ENCODE results near the gene CNOT2.

The CNOT2 gene

GRCh38 chr12:70252832-70253231 lies 9.6 kb downstream of the CNOT2 start:
- DNase-seq = no peak

GRCh38 chr12:70254225-70254624 lies 11.0 kb downstream of the CNOT2 start:
- DNase-seq = no peak

GRCh38 chr12:70254846-70255245 lies 11.6 kb downstream of the CNOT2 start:
- DNase-seq = no peak

GRCh38 chr12:70255311-70255710 lies 12.1 kb downstream of the CNOT2 start:
- DNase-seq = no peak

GRCh38 chr12:70258605-70259403 lies 15.6 kb downstream of the CNOT2 start:
- DNase-seq = no peak

GRCh38 chr12:70260646-70261045 lies 17.4 kb downstream of the CNOT2 start:
- no peak for DNase-seq

GRCh38 chr12:70264067-70264867 lies 21.0 kb downstream of the CNOT2 start:
- DNase-seq = no peak

GRCh38 chr12:70265132-70265531 lies 21.9 kb downstream of the CNOT2 start:
- no peak for DNase-seq

GRCh38 chr12:70267550-70267949 lies 24.3 kb downstream of the CNOT2 start:
- DNase-seq = no peak

- DNase-seq = no peak
These were observed 25.7 kb downstream of the CNOT2 start for GRCh38 chr12:70268972-70269371.

- DNase-seq = no peak
These were observed 26.9 kb downstream of the CNOT2 start for GRCh38 chr12:70270108-70270507.

GRCh38 chr12:70271025-70271424 lies 27.8 kb downstream of the CNOT2 start:
- DNase-seq = no peak

- DNase-seq = no peak
These were observed 29.3 kb downstream of the CNOT2 start for GRCh38 chr12:70272510-70272909.

- no peak for DNase-seq
These were observed 31.8 kb downstream of the CNOT2 start for GRCh38 chr12:70275045-70275444.

- DNase-seq = no peak
These were observed 34.7 kb downstream of the CNOT2 start for GRCh38 chr12:70277973-70278372.

GRCh38 chr12:70278945-70279344 lies 35.7 kb downstream of the CNOT2 start:
- DNase-seq = no peak

- no peak for DNase-seq
These were observed 40.0 kb downstream of the CNOT2 start for GRCh38 chr12:70283232-70283631.

GRCh38 chr12:70288817-70289216 lies 45.6 kb downstream of the CNOT2 start:
- no peak for DNase-seq

GRCh38 chr12:70290116-70290515 lies 46.9 kb downstream of the CNOT2 start:
- no peak for DNase-seq

GRCh38 chr12:70292017-70292776 lies 49.0 kb downstream of the CNOT2 start:
- no peak for DNase-seq

- DNase-seq = peak in 1 of 2 donors; percentile 44
These were observed 61.7 kb downstream of the CNOT2 start for GRCh38 chr12:70304684-70305555.

- no peak for DNase-seq
These were observed 62.6 kb downstream of the CNOT2 start for GRCh38 chr12:70305794-70306193.

Measured in CD4-positive, alpha-beta T cell treated with Interferon alpha-2 for 1 hour (primary cell).